CD4-positive, alpha-beta T cell treated with Interleukin-10 for 1 hour (primary cell): ENCODE measurements around the gene KCNH2.
A peak's percentile ranks its signal among the peaks of the same experiment; 100 is the strongest.

Experiments
- DNase-seq: peaks from one replicate; pipeline ENCODE4 v3.0.0-alpha.2; 2020

The KCNH2 gene

GRCh38 chr7:151010307-151011096 lies 32.4 kb upstream of the KCNH2 start:
- DNase-seq, result peak; percentile 55

DNA sequence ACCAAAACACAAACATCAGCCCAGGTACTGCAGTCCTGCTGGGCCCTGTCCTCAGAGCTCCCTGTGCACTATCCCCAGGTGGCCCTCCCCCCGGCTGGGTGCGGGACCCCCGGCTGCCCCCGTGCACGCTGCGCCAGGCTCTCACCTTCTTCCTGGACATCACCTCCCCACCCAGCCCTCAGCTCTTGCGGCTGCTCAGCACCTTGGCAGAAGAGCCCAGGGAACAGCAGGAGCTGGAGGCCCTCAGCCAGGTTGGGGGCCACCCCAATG lies 31.9 kb upstream of the KCNH2 start:
- DNase-seq, result no peak

DNA sequence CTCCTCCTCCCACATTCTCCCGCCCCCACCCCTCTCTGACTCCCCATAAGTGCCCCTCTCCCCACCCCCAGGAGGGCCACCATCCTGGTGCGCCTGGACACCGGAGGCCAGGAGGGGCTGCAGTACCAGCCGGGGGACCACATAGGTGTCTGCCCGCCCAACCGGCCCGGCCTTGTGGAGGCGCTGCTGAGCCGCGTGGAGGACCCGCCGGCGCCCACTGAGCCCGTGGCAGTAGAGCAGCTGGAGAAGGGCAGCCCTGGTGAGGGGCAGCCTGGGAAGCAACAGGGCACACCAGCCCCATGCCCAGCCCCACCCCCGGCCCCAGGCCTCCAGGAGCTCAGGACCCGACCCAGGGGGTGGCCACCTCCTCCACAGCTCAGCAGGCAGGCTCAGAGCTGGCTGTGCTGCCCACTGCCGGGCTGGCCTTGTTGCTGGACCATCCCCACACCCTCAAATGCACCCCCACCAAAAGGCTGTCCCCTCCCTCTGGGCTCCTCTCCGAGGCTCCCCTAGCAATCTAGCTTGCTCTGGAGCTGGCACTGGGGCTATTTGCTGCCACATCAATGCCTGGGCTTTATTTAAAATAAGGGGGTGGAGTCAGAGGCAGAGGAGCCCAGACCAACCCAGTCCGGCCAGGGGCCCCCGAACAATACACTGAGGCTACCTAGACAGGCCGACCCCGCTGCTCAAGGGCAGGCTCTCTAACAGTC lies 31.4 kb upstream of the KCNH2 start:
- no peak for DNase-seq

DNA sequence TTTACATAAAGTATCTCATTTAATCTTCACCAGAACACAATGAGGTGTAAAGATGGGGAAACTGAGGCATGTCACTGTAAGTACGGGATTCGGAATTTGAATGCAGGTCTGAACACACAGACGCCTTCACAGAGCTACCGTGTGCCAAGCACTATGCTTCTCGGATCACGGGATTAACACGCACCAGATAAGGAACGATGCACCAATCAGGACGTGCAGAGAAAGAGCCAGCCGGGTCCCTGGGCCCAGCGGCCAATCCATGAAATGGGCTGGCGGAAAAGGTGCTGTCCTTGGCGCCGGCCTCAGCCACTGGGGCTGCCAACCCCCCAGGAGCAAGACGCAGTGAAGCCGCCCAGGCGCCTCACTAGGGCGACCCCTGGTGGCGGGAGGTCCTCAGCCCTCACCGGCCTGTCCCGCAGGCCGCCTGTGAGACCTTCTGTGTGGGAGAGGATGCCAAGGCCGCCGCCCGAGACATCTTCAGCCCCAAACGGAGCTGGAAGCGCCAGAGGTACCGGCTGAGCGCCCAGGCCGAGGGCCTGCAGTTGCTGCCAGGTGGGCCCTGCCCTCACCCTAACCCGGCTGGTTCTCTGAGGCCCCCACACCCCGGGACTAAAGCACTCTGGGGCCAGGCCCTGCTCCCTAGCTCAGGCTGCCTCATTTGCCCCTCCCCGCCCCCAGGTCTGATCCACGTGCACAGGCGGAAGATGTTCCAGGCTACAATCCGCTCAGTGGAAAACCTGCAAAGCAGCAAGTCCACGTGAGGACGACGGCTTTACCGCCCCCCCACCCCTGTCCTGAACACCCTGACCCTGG lies 30.6 kb upstream of the KCNH2 start:
- DNase-seq, result peak; percentile 89

- peak; percentile 69 for DNase-seq
Measured at GRCh38 chr7:151008143-151008510, 30.0 kb upstream of the KCNH2 start.

DNA sequence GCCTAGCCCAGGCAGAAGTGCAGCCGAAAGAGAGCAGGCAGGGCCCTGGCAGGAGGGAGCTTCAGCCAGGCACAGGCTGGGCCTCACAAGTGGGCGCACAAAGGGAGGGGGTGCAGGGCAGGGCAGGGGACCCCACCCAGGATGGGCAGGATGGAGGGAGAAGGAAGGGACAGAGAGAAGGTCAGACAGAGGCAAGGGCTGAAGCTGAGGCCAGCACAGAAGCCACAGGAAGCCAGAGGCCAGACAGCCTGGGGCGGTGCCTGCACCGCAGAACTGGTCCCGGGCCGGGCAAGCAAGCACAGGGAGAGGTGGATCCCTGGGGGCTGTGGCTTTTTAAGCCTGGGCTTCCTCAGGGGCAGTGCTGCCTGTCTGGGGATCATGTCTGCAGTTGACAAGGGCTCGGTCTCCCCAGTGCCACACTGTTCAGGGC lies 29.4 kb upstream of the KCNH2 start:
- DNase-seq, result no peak

- no peak for DNase-seq
Measured at GRCh38 chr7:151006590-151007300, 28.6 kb upstream of the KCNH2 start.

DNA sequence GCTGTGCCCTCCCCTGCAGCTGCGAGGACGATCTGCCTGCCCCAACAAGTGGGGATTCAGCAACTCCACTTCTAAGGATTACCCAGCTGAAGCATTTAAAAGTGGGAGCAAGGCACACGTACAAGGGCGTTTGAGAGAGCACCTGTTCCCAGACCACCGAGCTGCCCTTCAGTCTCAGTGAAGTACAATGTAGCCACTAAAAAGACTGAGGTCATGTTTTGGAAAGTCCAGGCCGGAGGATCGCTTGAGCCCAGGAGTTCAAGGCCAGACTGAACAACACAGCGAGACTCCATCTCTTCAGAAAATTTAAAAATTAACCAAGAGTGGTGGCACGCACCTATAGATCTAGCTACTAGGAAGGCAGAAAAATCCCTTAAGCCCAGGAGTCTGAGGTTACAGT lies 27.4 kb upstream of the KCNH2 start:
- DNase-seq, result no peak

- DNase-seq, result no peak
Measured at GRCh38 chr7:151003572-151003971, 25.5 kb upstream of the KCNH2 start.

GRCh38 chr7:151001546-151001945 lies 23.4 kb upstream of the KCNH2 start:
- no peak for DNase-seq

DNA sequence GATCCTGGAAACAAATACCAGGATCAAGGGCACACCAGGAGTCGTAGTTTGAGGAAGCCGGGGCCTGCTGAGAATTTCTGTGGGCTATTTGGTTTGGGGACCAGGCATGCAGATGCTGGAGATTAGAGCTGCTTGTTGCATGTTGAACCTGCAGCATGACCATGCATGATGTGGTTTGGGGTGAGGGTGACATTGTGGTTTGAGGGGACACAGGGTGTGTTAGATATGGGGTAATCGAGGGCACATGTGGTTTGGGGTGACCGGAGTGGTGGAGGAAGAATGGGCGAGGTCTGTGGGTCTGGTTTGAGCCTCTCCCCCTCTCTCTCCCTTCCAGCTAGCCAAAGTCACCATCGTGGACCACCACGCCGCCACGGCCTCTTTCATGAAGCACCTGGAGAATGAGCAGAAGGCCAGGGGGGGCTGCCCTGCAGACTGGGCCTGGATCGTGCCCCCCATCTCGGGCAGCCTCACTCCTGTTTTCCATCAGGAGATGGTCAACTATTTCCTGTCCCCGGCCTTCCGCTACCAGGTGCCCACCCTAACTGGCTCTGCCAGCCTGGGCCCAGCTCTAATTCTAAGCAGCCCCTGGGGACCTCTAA lies 22.9 kb upstream of the KCNH2 start:
- DNase-seq, result no peak

GRCh38 chr7:150999497-151000230 lies 21.5 kb upstream of the KCNH2 start:
- peak; percentile 57 for DNase-seq

DNA sequence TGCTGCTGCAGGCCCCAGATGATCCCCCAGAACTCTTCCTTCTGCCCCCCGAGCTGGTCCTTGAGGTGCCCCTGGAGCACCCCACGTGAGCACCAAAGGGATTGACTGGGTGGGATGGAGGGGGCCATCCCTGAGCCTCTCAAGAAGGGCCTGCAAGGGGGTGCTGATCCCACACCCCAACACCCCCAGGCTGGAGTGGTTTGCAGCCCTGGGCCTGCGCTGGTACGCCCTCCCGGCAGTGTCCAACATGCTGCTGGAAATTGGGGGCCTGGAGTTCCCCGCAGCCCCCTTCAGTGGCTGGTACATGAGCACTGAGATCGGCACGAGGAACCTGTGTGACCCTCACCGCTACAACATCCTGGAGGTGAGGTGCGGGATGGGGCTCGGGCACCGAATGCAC lies 20.9 kb upstream of the KCNH2 start:
- DNase-seq, result no peak

GRCh38 chr7:150998341-150998740 lies 20.2 kb upstream of the KCNH2 start:
- DNase-seq, result no peak

DNA sequence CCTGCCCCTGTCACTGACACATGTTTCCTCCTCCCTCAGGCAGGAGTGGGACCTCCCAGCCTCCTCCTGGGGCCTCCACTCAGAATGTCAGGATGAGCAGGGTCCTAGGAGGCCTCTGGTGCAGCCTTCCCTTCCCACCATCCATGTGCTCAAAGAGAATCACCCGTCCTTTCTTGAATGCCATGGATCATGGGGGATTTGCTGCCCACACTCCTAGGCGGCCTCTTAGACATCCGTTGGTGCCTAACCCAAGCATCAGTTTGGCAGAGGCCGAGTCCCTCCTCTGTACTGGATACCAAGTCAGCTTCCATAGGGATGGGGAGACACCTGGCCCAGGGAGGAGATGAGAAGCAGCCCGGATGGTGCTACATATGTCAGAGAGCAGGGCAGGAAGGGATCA lies 19.7 kb upstream of the KCNH2 start:
- DNase-seq, result no peak

GRCh38 chr7:150997075-150997511 lies 19.0 kb upstream of the KCNH2 start:
- no peak for DNase-seq

- no peak for DNase-seq
Measured at GRCh38 chr7:150996376-150997074, 18.4 kb upstream of the KCNH2 start.

DNA sequence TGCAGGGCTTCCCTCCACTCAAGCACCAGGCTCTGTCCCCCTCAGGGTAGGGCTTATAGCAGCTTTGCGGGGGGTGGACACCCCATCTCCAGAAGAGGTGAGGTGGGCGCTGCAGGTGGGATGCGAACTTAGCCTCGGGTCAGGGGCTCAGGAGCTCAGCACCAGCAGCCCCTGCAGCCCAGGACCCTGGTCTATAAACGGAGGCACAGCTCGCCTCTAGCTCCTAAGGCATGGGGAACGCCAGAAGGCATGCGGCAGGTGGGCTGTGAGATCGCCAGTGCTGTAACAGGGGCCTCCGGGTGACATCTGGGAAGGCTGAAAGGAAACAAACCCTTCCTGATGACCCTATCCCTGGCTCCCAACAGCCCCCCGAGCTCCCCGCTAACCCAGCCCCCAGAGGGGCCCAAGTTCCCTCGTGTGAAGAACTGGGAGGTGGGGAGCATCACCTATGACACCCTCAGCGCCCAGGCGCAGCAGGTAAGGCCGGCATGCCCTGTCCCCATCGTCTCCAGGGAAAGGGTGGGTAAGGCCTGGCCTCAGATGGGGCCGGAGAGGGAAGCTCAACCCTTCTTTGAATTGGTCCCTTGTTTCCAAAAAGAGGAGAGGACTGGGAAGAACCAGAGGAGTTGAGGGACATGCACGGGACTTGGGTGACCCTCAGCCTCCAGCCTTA lies 16.9 kb upstream of the KCNH2 start:
- DNase-seq, result no peak

GRCh38 chr7:150994141-150994837 lies 16.2 kb upstream of the KCNH2 start:
- DNase-seq, result no peak

GRCh38 chr7:150993511-150993910 lies 15.4 kb upstream of the KCNH2 start:
- no peak for DNase-seq
